ENCODE measurements around the gene UTP4.

UTP4 gene

DNA sequence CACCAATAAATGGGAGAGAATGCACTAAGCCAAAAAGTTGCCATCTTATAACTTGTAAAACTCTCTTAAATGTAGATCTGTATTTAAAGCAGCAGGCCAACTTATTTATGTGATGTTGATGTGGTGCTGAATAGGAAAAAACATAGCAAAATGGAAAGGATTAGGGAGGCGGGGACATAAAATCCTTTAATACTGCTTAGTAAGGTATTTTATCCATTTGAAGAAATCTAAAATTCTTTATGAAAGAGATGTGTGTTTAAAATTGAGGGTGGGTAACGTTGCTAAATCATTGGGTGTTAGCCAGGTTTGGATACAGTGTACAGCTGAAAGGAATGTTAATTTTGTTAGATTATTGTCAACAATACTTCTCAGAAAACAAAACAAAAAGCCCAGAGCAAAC is 68.8 kb downstream of the UTP4 start:
- H3K79me2 ChIP-seq (ENCODE audit: control insufficient read depth, low read length) = peaks cover 47% of the 10 kb centered on the region
- H3K27ac ChIP-seq (ENCODE audit: low read depth, low read length) = no peak overlapping the region

DNA sequence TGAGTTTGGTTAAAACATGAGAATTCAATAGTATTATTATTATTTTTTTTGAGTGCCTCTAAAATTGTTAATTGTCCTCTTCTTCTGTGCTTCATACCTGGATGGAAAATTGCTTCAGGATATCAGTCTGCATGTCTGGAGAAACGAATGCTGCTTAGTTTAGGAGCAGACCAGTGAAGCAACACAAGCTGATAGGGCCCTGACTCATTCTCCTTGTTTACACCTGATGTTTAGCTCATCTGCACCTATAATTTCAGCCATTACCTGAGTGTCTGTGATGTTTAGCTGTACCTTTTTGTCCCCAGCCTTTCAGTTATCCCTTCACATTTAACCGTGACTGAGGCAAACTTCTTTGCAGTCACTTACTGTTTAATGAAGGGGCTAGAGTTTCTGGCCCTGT is 69.3 kb downstream of the UTP4 start:
- TF ChIP-seq, protein P1, sequence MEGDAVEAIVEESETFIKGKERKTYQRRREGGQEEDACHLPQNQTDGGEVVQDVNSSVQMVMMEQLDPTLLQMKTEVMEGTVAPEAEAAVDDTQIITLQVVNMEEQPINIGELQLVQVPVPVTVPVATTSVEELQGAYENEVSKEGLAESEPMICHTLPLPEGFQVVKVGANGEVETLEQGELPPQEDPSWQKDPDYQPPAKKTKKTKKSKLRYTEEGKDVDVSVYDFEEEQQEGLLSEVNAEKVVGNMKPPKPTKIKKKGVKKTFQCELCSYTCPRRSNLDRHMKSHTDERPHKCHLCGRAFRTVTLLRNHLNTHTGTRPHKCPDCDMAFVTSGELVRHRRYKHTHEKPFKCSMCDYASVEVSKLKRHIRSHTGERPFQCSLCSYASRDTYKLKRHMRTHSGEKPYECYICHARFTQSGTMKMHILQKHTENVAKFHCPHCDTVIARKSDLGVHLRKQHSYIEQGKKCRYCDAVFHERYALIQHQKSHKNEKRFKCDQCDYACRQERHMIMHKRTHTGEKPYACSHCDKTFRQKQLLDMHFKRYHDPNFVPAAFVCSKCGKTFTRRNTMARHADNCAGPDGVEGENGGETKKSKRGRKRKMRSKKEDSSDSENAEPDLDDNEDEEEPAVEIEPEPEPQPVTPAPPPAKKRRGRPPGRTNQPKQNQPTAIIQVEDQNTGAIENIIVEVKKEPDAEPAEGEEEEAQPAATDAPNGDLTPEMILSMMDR (IDR thresholded peaks at IDR 0.05; ENCODE audit: low read depth, low read length, poor library complexity, severe bottlenecking) = no peak
- TF ChIP-seq EZH2phosphoT487 (IDR thresholded peaks at IDR 0.05; ENCODE audit: borderline replicate concordance, low read length) = no peak
- Histone ChIP-seq H4K20me1 (ENCODE audit: control insufficient read depth, insufficient read depth, low read depth, low read length) (0 out of 2 replicates have a peak, but pooled peaks cover 3% of the 10 kb centered on the region), H3F3A (ENCODE audit: control insufficient read depth, insufficient read depth) (0 out of 2 replicates have a peak, but pooled peaks cover 4% of the 10 kb centered on the region), H3K36me3 (ENCODE audit: control insufficient read depth, low read length) (no peaks in the 10 kb centered on the region), H3K9me2 (replicated peaks; ENCODE audit: control insufficient read depth, low read length) (no peaks in the 10 kb centered on the region), H3K4me1 (ENCODE audit: control insufficient read depth, low read length) (no peaks in the 10 kb centered on the region), H3K4me3 (ENCODE audit: low read length) (no peak overlapping the region), H3K9me3 (ENCODE audit: control insufficient read depth, insufficient read depth, low read length) (no peaks in the 10 kb centered on the region), H3K27ac (ENCODE audit: low read depth, low read length) (no peak overlapping the region), H3K27me3 (ENCODE audit: control insufficient read depth, low read length) (no peaks in the 10 kb centered on the region), H3K4me2 (ENCODE audit: low read length) (no peak overlapping the region), H3K79me2 (ENCODE audit: control insufficient read depth, low read length) (peaks cover 45% of the 10 kb centered on the region)

More for the DNA sequence above, 68.8 kb downstream of the UTP4 start:
- H3K9me3 ChIP-seq (ENCODE audit: control insufficient read depth, insufficient read depth, low read length) = no peaks in the 10 kb centered on the region
- H4K20me1 ChIP-seq (ENCODE audit: control insufficient read depth, insufficient read depth, low read depth, low read length) = 0 out of 2 replicates have a peak, but pooled peaks cover 3% of the 10 kb centered on the region
- H3K9me2 ChIP-seq (replicated peaks; ENCODE audit: control insufficient read depth, low read length) = no peaks in the 10 kb centered on the region
- H3F3A ChIP-seq (ENCODE audit: control insufficient read depth, insufficient read depth) = 0 out of 2 replicates have a peak, but pooled peaks cover 4% of the 10 kb centered on the region
- H3K4me1 ChIP-seq (ENCODE audit: control insufficient read depth, low read length) = no peaks in the 10 kb centered on the region
- TF ChIP-seq, protein P1 (IDR thresholded peaks at IDR 0.05; ENCODE audit: low read depth, low read length, poor library complexity, severe bottlenecking) = no peak
- no peak for TF ChIP-seq EZH2phosphoT487 (IDR thresholded peaks at IDR 0.05; ENCODE audit: borderline replicate concordance, low read length)
- H3K36me3 ChIP-seq (ENCODE audit: control insufficient read depth, low read length) = no peaks in the 10 kb centered on the region
- no peak overlapping the region for H3K4me3 ChIP-seq (ENCODE audit: low read length)
- no peaks in the 10 kb centered on the region for H3K27me3 ChIP-seq (ENCODE audit: control insufficient read depth, low read length)
- H3K4me2 ChIP-seq (ENCODE audit: low read length) = no peak overlapping the region

DNA sequence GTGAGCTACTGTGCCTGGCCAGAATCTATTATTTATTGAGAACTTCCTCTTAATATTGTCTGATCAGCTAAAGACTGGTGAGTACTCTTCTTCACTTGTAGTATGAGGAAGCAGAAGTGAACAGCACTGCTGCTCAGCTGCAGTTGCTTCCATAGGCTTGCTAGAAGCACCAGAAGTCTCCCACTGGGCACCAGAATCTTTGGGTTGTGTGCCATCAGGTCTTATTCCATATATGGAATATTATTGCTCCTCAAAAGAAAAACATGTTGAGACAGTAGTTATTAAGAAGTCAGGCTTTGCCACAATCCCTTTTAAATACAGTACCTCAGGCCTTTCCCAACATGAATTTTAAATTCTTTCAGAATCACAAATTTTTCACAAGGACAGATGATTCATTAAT is 71.7 kb downstream of the UTP4 start:
- H3F3A ChIP-seq (ENCODE audit: control insufficient read depth, insufficient read depth) = 0 out of 2 replicates have a peak, but pooled peaks cover 4% of the 10 kb centered on the region
- H3K79me2 ChIP-seq (ENCODE audit: control insufficient read depth, low read length) = peaks cover 34% of the 10 kb centered on the region
- no peak overlapping the region for H3K27ac ChIP-seq (ENCODE audit: low read depth, low read length)
- H3K4me3 ChIP-seq (ENCODE audit: low read length) = no peak overlapping the region
- no peak for TF ChIP-seq EZH2phosphoT487 (IDR thresholded peaks at IDR 0.05; ENCODE audit: borderline replicate concordance, low read length)
- TF ChIP-seq, protein P1 (IDR thresholded peaks at IDR 0.05; ENCODE audit: low read depth, low read length, poor library complexity, severe bottlenecking) = no peak
- H3K4me2 ChIP-seq (ENCODE audit: low read length) = no peak overlapping the region
- no peaks in the 10 kb centered on the region for H3K4me1 ChIP-seq (ENCODE audit: control insufficient read depth, low read length)
- H3K27me3 ChIP-seq (ENCODE audit: control insufficient read depth, low read length) = no peaks in the 10 kb centered on the region
- H4K20me1 ChIP-seq (ENCODE audit: control insufficient read depth, insufficient read depth, low read depth, low read length) = 0 out of 2 replicates have a peak, but pooled peaks cover 4% of the 10 kb centered on the region
- no peaks in the 10 kb centered on the region for H3K9me3 ChIP-seq (ENCODE audit: control insufficient read depth, insufficient read depth, low read length)
- no peaks in the 10 kb centered on the region for H3K9me2 ChIP-seq (replicated peaks; ENCODE audit: control insufficient read depth, low read length)
- H3K36me3 ChIP-seq (ENCODE audit: control insufficient read depth, low read length) = no peaks in the 10 kb centered on the region
